ENCODE measurements around the gene HUWE1. TPM values are rescaled to one million over a fixed set of nuclear protein-coding genes. Genes with fewer than 3 reads are reported as not detected.
"Not testable (repeated sequence)": the region's sequence is repeated elsewhere in the genome, so short reads cannot be mapped to it uniquely, and the experiment has no call there.

Gene HUWE1
- total RNA-seq, 3 donors from 2014 or later: 99.7 to 122 (median 108) TPM

DNA sequence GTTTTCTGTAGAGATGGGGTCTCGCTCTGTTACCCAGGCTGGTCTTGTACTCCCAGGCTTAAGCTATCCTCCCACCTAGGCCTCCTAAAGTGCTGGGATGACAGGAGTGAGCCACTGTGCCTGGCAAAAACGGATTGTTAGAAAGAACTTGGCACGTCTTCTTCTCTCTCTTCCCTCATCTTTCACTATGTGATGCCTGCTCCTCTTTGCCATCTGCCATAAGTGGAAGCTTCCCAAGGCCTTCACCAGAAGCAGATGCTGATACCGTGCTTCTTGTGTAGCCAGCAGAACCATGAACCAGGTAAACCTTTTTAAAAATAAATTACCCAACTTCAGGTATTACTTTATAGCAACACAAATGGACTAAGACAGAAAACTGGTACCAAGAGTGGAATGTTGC, 36.9 kb upstream of the HUWE1 start:
- H3K27ac ChIP-seq: no peak overlapping the region
- no peak for DNase-seq (ENCODE audit: low spot score in 2 of 2)
- H3K36me3 ChIP-seq: no peaks in the 10 kb centered on the region
- intact Hi-C loops (cut with DNase I; ENCODE audit: low total_unique reads): no loop called here
- H3K27me3 ChIP-seq: peaks cover 0 to 12% of the 10 kb centered on the region in 2 donors
- TF ChIP-seq POLR2AphosphoS5 (IDR thresholded peaks at IDR 0.05) (no peak), CTCF (IDR thresholded peaks at IDR 0.05) (no peak), POLR2A (IDR thresholded peaks at IDR 0.05) (no peak)
- H3K4me3 ChIP-seq: no peak overlapping the region
- H3K9me3 ChIP-seq: peaks cover 0 to 4% of the 10 kb centered on the region in 2 donors
- H3K4me1 ChIP-seq: no peaks in the 10 kb centered on the region

- H3K27me3 ChIP-seq; DNase-seq (ENCODE audit: low spot score in 2 of 2); H3K4me1 ChIP-seq; H3K27ac ChIP-seq; intact Hi-C loops (cut with DNase I; ENCODE audit: low total_unique reads); H3K4me3 ChIP-seq; H3K9me3 ChIP-seq; H3K36me3 ChIP-seq: not testable (repeated sequence)
Measured at GRCh38 chrX:53721610-53722009, 35.1 kb upstream of the HUWE1 start.

- H3K4me3 ChIP-seq; H3K4me1 ChIP-seq; H3K27me3 ChIP-seq; DNase-seq (ENCODE audit: low spot score in 2 of 2); intact Hi-C loops (cut with DNase I; ENCODE audit: low total_unique reads); H3K27ac ChIP-seq; H3K9me3 ChIP-seq; H3K36me3 ChIP-seq: not testable (repeated sequence)
Measured at GRCh38 chrX:53719666-53720065, 33.1 kb upstream of the HUWE1 start.

DNA sequence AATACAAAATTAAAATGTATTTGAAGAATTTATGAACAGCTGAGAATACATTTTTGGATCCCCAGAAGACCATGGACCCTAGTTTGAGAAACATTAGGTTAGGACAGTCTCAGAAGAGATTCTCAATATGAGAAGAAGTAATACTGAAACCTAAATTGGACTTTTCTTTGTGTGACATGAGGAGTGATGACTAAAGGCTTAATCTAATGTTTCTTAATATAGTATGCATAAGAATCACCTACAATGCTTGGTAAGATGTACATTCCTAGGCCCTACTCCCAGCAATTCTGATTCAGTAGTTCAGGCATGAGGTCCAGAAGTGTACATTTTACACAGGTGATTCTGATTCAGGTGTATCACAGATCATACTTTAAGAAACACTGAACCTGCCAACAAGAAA, 31.6 kb upstream of the HUWE1 start:
- Histone ChIP-seq H3K27me3 (peaks cover 0 to 6% of the 10 kb centered on the region in 2 donors), H3K9me3 (no peaks in the 10 kb centered on the region), H3K27ac (no peak overlapping the region), H3K36me3 (no peaks in the 10 kb centered on the region), H3K4me1 (peaks cover 0 to 10% of the 10 kb centered on the region in 2 donors), H3K4me3 (no peak overlapping the region)
- no peak for DNase-seq (ENCODE audit: low spot score in 2 of 2)
- intact Hi-C loops (cut with DNase I; ENCODE audit: low total_unique reads): no loop called here
- TF ChIP-seq POLR2A (IDR thresholded peaks at IDR 0.05): no peak
- TF ChIP-seq POLR2AphosphoS5 (IDR thresholded peaks at IDR 0.05): no peak
- TF ChIP-seq CTCF (IDR thresholded peaks at IDR 0.05): no peak

DNA sequence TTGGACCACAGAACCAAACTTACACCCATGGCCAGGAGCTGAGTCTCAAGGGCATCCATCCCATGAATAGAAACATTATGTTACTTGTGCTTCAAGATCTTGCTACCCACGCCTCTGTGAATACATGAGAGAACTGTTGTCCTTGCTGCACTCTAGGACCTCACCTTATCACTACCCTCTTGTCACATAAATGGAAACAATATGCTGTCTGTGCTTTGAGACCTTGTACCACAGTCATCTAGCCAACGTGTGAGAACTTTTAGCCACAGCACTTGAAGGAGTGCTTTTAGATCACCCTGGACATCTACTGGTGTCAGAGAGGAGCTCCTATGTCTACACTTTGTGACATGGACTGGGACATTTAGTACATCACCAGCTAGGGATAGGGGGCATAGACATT, 30.7 kb upstream of the HUWE1 start:
- Histone ChIP-seq H3K4me1 (peaks cover 0 to 10% of the 10 kb centered on the region in 2 donors), H3K27me3 (peaks cover 0 to 6% of the 10 kb centered on the region in 2 donors), H3K27ac (peak overlapping the region in 1 of 2 donors; percentile 9), H3K9me3 (no peaks in the 10 kb centered on the region), H3K4me3 (no peak overlapping the region), H3K36me3 (no peaks in the 10 kb centered on the region)
- DNase-seq (ENCODE audit: low spot score in 2 of 2): no peak
- intact Hi-C loops (cut with DNase I; ENCODE audit: low total_unique reads): no loop called here
- no peak for TF ChIP-seq CTCF (IDR thresholded peaks at IDR 0.05)
- TF ChIP-seq POLR2AphosphoS5 (IDR thresholded peaks at IDR 0.05): no peak
- TF ChIP-seq POLR2A (IDR thresholded peaks at IDR 0.05): no peak

DNA sequence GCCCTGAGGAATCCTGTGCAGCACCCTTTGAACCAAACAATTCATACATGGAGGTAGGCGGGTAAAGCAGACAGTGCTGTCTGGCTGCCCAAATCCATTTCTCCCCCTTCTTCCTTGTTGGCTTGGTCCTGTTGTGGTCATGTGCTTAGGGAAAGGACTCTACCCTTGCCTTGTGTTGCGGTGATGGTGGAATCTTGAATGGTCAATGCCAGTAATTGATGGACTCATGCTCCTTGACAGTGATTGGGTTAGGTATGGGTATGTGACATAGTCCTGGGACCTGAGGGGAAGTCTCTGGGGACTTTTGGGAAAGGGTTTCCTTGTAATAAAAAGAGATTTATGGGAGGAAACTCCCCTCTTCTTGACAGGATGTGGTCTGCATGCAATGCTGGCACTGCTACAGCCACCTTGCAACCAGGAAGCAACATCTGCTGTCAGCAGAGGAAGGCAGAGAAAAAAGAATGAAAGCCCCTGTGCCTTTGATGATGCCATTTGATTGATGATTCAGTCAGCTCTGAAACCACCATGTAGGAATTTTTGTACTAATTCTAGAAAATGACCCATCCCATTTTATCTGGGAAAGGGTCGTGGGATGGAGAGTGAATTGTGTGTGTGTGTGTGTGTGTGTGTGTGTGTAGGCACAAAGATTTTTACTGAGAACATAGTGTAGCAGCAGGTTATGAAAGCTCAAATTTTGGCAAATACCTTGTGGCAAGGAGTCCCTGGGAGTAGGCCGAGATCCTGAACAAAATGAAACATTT, 30.0 kb upstream of the HUWE1 start:
- DNase-seq (ENCODE audit: low spot score in 2 of 2): peak in 1 of 2 donors; percentile 26
- no peak overlapping the region for H3K4me3 ChIP-seq
- TF ChIP-seq POLR2A (IDR thresholded peaks at IDR 0.05): no peak
- TF ChIP-seq POLR2AphosphoS5 (IDR thresholded peaks at IDR 0.05): peak in 1 of 3 donors; percentile 19
- TF ChIP-seq CTCF (IDR thresholded peaks at IDR 0.05): no peak
- no peaks in the 10 kb centered on the region for H3K36me3 ChIP-seq
- no peaks in the 10 kb centered on the region for H3K9me3 ChIP-seq
- intact Hi-C loops (cut with DNase I; ENCODE audit: low total_unique reads): no loop called here
- peaks cover 0 to 6% of the 10 kb centered on the region in 2 donors for H3K27me3 ChIP-seq
- H3K27ac ChIP-seq: peak overlapping the region in 1 of 2 donors; percentile 9
- peaks cover 0 to 10% of the 10 kb centered on the region in 2 donors for H3K4me1 ChIP-seq
